ENCODE data around the gene DLX5. TPM values are rescaled to one million over a fixed set of nuclear protein-coding genes. Genes with fewer than 3 reads are reported as not detected.
"Not testable (repeated sequence)": the region's sequence is repeated elsewhere in the genome, so short reads cannot be mapped to it uniquely, and the experiment has no call there.

The DLX5 gene
- not detected in 2 replicates for total RNA-seq

DNA sequence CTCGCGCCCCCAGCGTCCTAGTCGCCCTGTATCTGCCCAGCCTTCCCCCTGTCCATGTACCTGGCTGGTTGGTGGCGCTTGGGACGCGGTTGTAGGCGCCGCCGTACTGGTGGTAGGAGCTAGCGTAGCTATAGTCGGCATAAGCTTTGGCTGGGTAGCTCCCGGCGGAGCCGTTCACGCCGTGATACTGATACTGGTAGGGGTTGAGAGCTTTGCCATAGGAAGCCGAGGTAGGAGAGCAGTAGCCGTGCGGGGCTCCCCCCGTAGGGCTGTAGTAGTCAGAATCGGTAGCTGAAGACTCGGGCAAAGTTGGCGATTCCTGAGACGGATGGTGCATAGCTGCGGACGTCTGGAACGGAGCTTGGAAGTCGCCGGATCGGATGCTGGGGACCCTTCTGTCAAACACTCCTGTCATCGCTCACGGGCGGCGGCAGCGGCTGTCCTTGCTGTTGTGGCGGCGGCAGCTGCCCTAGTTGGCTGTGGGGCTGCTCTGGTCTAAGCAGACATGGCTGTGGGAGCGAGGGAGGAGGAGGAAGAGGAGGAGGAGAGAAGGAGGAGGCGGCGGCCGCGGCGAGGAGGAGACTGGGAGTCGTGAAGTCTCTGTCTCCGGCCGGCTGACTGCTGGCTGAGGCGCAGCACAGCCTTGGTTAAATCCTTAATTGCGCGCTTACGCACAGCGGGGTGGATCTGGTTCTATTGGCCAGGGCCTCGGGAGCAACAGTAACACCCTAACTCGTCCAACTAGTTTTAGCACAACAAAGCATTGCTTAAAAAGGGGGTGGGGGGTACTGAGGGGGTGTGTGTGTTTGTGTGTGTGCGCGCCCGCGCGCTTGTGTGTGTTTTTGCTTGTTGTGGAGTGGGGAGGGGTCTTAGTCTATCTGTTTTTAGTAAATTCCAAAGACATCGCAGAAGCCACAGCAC lies at the start of gene DLX5:
Gene DLX5, minus strand, starts transcription at position 623 of the 921 bp plus-strand sequence. Its CDS starts 208 bp downstream, at position 415.
- DNase-seq: no peak

DNA sequence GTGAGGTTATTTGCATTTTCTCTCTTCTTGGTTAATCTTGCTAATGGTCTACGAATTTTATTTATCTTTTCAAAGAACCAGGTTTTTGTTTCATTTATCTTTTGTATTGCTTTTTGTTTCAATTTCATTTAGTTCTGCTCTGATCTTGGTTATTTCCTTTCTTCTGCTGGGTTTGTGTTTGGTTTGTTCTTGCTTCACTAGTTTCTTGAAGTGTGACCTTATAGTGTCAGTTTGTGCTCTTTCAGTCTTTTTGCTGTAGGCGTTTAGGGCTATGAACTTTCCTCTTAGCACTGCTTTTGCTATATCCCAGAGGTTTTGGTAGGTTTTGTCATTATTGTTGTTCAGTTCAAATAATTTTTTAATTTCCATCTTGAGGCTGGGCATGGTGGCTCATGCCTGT lies 47.4 kb upstream of the DLX5 start:
- not testable (repeated sequence) for DNase-seq

DNA sequence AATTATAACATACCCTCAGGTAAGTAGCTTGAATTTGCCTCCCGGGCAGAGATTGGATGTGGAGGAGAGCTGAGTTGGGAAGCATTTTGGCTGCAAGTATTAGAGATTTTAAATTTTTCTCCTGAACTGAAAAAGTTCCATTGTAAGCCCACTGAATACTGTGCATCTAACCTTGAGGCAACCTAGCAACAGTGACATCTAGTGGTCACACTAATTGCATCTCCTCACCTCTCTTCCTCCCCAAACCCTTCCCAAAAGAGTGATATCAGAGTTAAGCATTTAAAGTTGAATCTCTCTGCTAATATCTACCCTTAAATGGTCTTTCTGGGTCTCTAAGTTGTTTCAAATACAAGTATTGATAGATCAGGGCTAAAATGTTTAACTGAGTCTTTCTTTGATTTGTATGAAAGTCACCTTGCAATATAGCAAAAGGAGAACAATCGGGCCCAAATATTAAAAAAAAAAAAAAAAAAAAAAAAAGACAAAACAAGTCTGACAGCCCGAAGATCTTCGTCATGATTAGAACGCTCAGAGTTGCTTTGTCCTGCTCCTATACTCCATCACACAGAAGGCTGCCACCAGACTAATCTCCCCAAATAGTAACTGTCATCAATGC lies 40.4 kb upstream of the DLX5 start:
- peak; percentile 77 for DNase-seq

DNA sequence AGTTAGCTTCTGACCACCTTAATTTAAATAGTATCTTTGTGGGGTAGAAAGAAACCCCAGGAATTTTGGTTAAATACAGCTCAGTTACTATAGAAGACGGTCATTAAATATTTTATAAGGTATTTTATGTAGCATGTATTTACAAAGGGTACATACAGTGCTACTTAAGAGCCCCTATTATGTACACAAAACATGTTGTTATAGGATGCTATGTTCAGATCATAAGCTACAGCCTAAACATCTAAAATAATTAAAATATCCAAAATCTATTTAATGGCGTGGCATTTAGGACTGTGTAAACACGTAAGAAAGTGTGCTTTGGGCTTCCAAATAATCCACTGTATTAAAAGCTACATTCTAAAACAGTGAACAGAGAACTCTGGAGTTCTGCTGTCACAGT lies 39.4 kb upstream of the DLX5 start:
- DNase-seq: no peak

DNA sequence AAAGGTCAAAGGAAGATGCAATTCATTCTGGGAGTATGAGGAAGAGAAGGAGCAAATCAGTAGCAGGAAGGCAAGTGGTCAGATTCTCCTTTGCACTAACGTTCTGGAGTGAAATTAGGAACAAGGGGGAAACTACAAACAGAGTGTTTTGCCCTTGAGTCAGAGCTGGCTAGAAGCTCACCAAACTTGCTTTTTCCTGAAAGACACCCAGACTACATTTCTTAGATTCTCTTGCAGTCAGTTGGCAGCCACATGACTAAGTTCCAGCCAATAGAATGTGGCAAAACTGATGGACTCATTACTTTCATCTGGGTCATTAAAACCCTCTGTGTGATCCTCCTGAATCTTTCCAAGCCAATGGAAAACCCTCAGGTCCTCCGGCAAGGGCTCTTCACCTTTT lies 18.6 kb upstream of the DLX5 start:
- no peak for DNase-seq

DNA sequence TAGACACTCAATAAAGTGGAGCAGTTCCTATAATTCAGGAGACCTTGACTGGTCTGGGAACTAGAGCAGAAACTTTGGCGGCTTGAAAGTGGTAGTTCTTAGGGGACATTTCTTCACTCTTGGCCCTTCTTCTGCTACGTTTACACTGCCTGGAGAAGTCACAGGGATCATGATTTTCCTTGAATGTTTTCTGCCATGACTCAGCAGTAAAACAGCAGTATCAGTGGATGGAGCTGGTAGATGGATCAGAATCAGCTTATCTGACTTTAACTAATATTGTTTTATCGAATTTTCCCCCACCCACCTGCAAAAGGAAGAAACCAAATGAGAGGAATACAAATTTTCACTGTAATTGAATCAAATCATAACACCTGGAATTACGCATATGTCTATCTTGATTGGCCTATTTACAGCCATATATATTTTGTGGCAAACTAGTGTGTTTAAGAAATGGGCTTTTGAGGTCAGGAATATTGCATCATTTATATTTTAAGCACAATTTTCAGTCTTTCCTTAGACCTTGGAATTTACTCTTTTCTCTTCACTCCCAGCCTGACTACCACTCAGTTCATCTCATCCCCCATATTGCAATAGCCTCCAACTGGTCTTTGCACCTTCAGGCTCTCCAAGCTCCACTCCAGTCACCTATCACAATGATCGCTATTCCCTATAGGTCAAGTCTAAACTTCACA lies 14.9 kb upstream of the DLX5 start:
- no peak for DNase-seq

DNA sequence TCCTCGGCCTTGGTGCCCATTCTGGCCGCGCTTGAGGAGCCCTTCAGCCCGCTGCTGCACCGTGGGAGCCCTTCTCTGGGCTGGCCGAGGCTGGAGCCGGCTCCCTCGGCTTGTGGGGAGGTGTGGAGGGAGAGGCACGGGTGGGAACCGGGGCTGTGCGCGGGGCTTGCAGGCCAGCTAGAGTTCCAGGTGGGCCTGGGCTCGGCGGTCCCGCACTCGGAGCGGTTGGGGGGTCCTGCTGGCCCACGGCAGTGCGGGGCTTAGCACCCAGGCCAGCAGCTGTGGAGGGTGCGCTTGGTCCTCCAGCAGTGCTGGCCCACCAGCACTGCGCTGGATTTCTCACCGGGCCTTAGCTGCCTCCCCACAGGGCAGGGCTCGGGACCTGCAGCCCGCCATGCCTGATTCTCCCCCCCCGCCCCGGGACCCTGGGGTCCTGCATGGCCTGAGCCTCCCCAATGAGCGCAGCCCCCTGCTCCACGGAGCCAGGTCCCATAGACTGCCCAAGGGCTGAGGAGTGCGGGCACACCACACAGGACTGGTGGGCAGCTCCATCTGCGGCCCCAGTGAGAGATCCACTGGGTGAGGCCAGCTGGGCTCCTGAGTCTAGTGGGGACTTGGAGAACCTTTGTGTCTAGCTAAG lies 9.7 kb upstream of the DLX5 start:
- DNase-seq: not testable (repeated sequence)

DNA sequence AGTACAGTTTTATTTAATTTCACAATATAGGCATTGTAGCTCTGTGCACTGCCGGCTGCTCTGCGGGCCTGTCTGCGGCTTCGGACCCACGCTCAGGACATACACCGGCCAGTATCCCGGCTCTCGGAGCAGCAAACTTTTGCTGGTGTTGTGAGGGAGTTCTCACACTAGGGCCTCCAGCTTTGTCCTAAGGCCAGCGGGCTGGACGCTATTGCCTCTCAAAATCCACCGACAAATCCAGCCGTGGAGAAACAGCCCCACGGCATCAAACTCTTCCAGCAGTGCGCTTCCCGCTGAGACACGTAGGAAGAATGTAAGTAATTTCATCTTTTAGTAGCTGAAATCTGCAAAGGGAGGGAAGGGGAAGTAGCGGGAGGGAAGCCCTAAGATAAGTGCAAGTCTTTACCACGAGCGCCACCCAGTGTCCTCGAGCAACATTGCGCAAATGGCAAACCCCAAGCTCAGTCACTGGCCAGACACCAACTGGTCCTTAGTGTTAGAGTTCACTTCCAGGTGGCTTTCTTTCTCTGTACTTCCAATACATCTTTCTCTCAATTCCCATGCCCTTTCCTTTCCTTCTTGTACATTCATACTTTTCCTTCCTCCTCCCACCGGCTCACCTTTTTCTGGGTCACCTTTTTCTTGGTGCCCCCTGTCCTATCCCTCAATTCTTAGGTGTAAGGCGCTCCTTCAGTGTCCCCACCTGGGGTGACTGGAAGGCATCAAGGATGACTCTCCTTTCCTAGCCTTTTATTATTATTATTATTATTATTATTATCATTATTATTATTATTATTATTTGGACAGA lies 3.0 kb upstream of the DLX5 start:
- peak; percentile 87 for DNase-seq

DNA sequence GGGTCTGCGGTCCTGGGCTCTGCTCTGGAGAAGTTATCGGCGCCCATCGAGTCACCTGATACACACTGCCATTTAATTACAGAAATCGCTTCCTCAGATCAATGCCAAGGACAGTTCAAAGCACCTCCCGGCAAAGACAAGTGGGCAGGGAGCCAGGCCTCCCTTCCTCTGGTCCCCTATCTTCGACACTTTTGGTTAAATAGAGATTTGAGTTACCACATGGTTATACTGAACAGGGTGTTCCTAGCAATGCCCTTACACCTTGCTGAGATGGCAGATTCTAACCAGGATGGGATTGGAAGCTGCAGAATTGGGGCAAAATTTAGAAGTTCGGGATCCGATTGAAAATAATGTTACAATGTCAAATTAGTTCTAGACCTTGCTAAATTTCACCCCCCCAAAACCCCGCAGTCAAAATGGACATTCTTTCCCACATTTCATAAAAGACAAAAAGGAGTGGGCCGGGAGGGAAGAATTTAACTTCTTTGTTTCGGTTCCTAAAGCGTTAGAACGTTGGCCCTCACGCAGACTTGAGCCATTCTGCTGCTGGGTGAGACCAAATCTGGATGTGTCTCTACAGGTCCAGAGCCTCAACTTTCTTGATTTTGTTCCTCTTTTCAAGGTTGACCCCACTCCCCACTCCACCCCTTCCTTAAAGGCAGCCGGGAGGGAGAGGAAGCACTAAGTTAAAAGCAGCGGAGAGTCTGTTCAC lies 2.2 kb upstream of the DLX5 start:
- DNase-seq: no peak

DNA sequence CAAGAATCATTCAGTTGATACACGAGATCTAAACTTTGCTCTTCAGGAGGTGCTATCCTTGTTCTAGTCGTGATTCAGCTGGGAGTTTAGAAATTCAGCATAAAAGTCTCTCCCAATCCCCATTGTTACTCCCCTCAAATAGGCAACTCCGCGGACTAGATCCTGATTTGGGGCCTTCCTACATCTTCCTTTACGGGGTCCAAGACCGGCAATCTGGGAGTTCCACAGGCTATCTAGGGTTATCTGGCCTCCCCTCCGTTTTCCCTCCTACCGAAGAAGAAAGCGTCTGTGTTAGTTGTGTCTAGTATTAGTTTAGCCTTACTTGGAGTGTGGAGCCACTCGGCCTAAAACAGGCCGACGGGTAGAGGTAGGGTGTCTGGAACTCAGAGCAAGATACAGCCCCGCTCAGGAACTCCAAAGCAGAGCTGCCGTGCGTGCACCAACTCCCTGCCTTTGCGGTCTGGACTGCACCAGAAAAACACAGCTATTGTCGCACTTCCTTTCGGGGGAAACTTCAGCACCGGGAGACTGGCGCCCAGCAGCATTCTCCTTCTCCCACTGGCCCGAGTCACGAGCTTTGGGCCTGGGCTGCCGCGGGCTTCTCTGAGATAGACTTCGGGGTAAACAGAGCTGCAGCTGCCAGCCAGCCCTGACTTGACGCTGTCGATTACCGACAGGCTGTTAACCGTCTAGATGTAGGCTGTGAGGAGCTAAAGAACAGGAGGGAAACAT lies 1.5 kb upstream of the DLX5 start:
- DNase-seq: peak; percentile 47

DNA sequence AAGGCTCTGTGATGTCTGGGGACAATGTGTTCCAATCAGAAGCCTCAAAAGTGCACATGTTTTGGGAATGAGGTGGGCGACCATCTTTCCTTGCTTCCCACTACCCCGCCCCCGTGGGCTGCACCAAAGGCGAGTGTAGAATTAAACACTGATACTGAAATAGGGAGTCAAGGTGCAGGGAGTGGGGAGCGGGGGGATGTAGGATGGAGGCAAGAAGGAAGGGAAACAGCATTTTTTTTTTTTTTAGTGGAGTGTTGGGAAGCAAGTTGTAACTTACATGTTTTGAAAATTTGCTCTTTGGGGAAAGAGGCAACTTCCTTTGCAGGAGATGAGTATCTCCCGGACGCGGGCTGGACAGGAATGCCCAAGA lies 484 bp upstream of the DLX5 start:
- DNase-seq: no peak

DNA sequence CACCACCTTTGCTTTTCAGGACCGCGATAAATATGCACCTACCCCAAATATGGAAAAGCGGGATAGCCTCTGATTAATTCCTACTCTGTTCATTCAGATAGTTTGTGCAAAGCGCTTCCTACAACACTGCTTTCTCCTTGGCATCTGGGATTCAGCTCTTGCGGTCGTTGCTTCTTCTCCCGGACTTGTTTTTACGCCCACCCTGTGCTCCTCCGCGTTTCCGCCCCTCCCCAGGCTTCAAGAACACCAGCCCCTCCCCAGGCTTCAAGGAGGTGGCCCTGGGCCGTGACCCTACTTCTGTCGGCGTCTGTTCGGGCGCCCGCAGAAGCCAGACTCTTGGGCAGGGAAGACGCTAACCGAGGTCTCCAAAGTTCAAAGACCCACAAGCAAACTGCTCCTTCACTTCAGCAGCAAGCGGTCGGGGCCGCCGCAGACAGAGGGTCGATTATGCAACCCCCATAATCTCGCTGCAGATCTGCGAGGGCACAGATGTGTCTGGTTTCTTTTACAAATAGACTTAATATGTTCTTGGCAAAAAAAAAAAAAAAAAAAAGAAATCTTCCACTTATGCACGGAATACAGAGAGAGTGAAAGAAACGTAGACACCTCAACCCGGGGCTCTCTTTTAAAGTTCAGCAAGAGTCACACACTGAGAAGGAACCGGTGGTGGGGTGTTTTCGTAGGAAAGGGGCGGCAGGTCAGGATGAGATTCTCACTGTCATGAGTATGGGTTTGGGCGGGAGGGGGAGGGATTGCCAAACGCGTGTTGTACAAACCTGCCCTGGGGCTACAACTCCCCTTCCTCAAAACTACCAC lies 1.9 kb downstream of the DLX5 start:
- DNase-seq: no peak

DNA sequence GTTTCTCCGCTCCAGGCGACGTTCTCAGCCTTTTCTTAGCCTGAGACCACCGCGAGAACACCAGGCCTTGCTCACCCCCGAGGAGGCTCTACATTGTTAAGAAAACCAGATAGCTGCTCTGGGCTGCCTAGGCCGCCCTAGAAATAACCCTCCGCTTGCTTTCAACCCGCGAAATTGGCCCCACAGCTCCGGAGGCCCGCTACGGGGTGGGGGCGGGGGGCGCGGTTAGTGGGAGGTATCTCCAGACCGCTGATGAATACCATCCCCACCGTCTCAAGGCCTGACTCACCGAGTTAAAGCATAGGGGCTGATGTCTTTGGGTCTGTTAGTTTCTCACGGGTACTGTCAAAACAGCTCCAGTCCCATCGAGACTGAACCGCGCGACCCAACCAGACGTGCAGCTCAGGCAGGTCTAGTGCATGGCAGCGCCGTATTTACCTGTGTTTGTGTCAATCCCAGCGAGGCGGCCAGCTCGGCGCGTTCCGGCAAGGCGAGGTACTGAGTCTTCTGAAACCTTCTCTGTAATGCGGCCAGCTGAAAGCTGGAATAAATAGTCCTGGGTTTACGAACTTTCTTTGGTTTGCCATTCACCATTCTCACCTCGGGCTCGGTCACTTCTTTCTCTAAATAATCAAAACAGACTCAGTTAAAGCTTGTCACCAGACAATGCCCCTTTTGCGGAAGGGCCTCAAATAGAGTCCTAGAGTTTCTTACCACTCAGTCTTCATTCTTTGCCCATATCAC lies 2.7 kb downstream of the DLX5 start:
- no peak for DNase-seq

DNA sequence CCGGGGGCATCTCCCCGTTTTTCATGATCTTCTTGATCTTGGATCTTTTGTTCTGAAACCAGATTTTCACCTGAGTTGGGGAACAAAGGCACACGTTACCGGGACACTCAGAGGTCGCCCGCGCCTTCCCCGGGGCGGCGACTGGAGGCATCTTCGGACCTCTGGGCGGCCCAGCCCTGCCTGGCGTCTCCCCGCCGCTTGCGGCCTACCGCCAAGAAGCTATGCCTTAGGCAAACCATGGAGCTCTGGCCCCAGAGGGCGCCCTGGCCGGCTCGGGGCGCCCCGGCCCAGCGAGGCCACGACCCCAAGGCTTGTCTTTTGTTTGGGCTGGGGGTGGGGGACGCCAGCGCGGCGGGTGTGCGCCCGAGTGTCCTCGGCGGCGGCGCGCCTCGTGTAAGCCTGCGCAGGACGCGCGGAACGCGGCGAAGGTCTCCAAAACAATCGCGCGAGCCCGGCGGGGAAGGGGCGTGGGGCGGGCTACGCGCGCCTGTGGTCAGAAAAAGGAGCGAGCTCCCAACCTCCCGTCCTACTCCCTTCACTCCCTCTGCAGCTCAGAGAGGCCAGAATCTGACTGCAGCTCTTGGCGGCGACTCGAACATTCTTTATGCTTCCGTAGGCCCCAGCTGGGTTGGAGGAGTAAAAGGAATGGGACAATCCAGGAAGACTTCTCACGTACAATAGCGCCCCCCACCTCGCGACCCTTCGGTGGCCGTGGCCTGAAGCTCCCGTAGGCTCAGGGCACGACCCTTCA lies 3.5 kb downstream of the DLX5 start:
- no peak for DNase-seq

DNA sequence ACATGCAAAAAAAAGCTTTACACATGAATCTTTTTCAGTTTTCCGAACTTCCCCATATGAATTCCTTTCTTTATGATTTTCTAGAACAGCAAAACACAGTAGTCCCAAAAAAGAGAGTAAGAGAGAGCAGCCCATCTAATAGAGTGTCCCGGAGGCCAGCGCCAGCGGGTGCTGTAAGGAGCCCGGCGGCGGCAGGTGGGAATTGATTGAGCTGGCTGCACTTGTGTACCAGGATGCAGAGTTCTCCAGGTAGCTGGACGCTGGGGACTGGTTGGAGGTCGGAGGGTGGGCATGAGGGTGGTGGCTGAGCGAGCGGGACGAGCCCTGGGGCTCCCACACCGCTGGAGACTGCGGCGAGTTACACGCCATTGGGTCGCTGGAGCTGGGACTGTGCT lies 4.0 kb downstream of the DLX5 start:
- DNase-seq: no peak

DNA sequence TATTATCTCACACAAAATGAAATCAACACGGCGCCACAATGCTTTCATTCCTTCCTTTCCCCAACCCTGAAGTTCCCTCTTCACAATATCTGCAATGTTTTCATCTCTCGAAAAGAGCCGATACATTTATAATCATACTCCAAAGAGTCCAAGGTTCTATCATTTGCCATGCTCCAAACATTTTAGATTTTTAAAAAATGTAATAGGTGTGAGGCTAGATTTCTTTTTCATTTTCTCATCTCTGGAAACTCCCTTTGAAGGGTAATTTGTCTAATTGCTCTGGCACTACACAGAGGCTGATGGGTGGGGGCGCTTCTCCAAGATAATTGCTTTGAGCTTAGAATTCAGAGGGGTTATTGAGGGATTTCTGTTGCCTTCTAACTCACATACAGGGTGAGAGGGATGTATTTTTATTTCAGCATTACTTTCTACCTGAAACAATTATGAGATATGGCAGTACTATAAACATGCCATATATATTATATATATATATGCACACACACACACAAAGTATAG lies 4.9 kb downstream of the DLX5 start:
- DNase-seq: no peak

DNA sequence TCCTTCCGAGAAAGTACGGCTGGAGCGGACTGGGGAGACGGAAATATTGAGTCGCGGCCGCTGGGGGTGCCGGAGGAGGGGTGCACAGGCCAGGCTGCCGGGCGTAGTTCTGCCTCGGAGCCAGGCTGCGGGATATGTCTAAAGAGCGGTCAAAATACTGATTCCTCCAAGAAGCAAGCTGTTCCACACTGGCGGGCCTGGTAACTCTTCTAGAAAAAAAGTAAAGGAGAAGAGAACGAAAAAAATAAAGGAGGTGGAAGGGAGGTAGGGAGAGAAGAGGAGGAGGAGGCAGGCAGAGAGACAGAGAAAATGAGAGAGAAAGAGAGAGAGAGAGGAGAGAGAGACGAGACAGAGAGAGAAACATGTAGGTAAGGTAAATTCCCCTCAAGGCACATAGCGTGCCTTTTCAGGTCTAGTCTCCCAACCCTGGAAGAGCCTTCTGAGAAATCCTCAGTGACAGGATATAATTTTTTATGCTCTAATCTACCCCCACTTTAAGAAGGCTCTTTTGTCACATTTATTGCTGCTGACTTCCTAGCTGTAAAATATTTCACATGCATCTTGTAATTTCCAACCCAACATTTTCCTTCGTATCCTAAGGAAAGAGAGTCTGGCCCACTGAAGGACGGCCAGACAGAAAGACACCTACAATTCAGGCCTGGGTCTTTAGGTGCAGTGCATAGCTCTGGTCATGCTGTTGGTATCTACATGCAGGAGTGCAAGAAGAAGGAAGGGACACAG lies 5.7 kb downstream of the DLX5 start:
- no peak for DNase-seq

Data from dermis blood vessel endothelial cell (primary cell).